MM.1S (cell line): Measurements from ENCODE around the gene CPA2.

Experiments
- CTCF ChIP-seq: fragments of 300-600 bp; sonication (generic); IDR thresholded peaks from 2 replicates; pipeline ENCODE4 v1.5.1; 2016; ENCODE audit warnings: antibody characterized with exemption, low read length, mixed read lengths
- EZH2 ChIP-seq: fragments of 300-600 bp; sonication (generic); optimal IDR thresholded peaks from 2 replicates; pipeline ENCODE3; 2017; ENCODE audit warnings: low read depth, mild to moderate bottlenecking, antibody characterized with exemption, low read length, mixed read lengths
- EZH2phosphoT487 ChIP-seq: fragments of 300-600 bp; sonication (generic); IDR thresholded peaks from 2 replicates; pipeline ENCODE4 v1.6.1; 2018; ENCODE audit warnings: antibody characterized with exemption, low read length

- TF ChIP-seq CTCF = no peak
- TF ChIP-seq EZH2 = no peak
- no peak for TF ChIP-seq EZH2phosphoT487
Measured at GRCh38 chr7:130292682-130293257, 26.1 kb downstream of the CPA2 start, which contains the start of gene CPA4.
